Measurements from ENCODE around the gene PLP2. TPM values are rescaled to one million over a fixed set of nuclear protein-coding genes. Genes with fewer than 3 reads are reported as not detected.

The PLP2 gene
- total RNA-seq, 1 donor from 2014 or later = 12.2 TPM

DNA sequence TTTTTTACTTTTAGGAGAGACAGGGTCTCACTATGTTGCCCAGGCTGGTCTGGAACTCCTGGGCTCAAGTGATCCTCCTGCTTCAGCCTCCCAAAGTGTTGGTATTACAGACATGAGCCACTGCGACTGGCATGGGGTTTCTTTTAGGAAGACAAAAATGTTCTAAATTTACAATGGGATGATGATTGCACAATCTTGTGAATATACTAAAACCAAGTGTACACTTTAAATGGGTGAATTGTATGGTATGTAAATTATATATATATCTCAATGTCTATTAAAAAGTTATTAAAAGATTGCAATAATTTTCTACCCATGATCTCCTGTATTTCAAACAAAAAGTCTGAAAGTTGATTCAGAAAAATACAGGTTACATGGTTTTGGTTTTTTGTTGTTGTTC is 18.2 kb upstream of the PLP2 start:
- TF ChIP-seq, protein P1, sequence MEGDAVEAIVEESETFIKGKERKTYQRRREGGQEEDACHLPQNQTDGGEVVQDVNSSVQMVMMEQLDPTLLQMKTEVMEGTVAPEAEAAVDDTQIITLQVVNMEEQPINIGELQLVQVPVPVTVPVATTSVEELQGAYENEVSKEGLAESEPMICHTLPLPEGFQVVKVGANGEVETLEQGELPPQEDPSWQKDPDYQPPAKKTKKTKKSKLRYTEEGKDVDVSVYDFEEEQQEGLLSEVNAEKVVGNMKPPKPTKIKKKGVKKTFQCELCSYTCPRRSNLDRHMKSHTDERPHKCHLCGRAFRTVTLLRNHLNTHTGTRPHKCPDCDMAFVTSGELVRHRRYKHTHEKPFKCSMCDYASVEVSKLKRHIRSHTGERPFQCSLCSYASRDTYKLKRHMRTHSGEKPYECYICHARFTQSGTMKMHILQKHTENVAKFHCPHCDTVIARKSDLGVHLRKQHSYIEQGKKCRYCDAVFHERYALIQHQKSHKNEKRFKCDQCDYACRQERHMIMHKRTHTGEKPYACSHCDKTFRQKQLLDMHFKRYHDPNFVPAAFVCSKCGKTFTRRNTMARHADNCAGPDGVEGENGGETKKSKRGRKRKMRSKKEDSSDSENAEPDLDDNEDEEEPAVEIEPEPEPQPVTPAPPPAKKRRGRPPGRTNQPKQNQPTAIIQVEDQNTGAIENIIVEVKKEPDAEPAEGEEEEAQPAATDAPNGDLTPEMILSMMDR (IDR thresholded peaks at IDR 0.05; ENCODE audit: partially characterized antibody, unreplicated experiment) = no peak
- Mint-ChIP-seq H3K4me1 (ENCODE audit: low read depth, unreplicated experiment) (peaks cover 3% of the 10 kb centered on the region), H3K36me3 (ENCODE audit: unreplicated experiment) (no peaks in the 10 kb centered on the region), H3K27me3 (ENCODE audit: unreplicated experiment) (peaks cover 2% of the 10 kb centered on the region), H3K27ac (ENCODE audit: unreplicated experiment) (no peak overlapping the region), H3K4me3 (ENCODE audit: unreplicated experiment) (no peak overlapping the region), H3K9me3 (ENCODE audit: unreplicated experiment) (peaks cover 4% of the 10 kb centered on the region)
- no peak for DNase-seq

DNA sequence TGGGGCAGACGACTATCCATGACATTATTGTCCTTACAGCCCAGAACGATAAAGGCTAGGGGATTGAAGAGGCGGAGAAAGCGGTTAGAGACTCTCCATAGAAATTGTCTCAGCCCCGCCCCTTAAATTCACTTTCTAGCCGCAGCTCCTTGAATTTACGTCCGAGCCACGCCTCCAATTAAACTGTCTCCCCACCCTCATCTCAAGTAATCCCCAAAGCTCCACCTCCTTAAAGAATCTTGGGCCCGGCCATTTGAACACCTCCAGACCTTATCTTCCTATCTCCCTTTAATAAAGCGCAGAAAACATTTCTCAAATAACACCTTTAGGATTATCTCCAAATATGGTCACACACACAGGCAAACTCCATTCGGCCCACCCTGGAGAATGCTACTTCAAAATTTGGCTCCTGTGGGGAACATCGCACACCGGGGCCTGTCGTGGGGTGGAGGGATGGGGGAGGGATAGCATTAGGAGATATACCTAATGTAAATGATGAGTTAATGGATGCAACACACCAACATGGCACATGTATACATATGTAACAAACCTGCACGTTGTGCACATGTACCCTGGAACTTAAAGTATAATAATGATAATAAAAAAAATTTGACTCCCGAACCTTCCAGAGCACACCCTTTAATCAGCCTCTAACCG is 16.3 kb upstream of the PLP2 start:
- H3K27me3 Mint-ChIP-seq (ENCODE audit: unreplicated experiment) = peaks cover 6% of the 10 kb centered on the region
- H3K9me3 Mint-ChIP-seq (ENCODE audit: unreplicated experiment) = peaks cover 4% of the 10 kb centered on the region
- H3K4me3 Mint-ChIP-seq (ENCODE audit: unreplicated experiment) = peak overlapping the region; percentile 90
- H3K36me3 Mint-ChIP-seq (ENCODE audit: unreplicated experiment) = no peaks in the 10 kb centered on the region
- H3K27ac Mint-ChIP-seq (ENCODE audit: unreplicated experiment) = peak overlapping the region; percentile 96
- peaks cover 3% of the 10 kb centered on the region for H3K4me1 Mint-ChIP-seq (ENCODE audit: low read depth, unreplicated experiment)
- TF ChIP-seq, protein P1 (IDR thresholded peaks at IDR 0.05; ENCODE audit: partially characterized antibody, unreplicated experiment) = no peak
- no peak for DNase-seq

DNA sequence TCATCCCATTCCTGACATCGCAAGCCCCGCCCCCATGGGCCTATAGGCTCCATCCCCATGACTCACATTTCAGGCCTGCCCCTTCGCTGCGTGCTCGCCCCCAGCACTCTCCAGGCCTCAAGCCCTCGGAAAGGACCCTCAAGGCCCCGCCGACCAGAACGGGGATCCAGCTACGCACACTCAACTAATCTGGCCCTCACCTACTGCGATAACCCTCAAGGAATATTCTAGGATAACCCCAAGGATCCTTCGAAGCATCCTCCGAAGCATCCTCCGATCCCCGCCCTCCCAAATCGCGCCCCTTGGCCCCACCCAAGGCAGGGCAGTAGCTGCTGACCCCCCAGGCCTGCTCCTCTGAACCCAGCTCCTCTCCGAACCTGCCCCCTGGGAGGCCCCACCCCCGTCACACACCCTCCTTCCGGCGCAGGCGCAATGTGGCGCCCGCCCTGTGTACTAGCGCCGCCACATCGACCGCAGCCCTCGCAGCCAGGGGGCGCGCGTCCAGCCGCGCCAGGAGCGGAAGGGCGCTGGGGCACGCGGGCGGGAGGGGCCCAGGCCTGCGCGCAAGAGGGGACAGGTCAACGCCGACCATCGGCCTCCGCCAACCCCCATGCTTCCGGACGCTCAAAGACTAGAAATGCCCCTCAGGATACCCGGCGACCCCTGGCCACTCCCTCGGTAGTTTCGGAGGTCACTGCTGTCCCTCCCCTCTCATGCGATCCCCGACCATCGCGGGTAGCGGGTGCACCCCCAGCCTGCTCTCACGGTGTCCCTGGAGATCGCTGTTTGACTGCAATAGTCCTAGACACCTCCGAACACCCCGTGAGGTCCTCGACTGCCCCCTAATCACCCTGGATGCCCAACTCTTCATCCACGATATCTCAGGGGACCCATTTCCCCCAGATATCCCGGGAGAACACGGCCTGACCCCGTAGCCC is 15.5 kb upstream of the PLP2 start:
- peak; percentile 84 for DNase-seq
- peak overlapping the region; percentile 96 for H3K27ac Mint-ChIP-seq (ENCODE audit: unreplicated experiment)
- peaks cover 6% of the 10 kb centered on the region for H3K27me3 Mint-ChIP-seq (ENCODE audit: unreplicated experiment)
- H3K36me3 Mint-ChIP-seq (ENCODE audit: unreplicated experiment) = no peaks in the 10 kb centered on the region
- H3K4me1 Mint-ChIP-seq (ENCODE audit: low read depth, unreplicated experiment) = peaks cover 3% of the 10 kb centered on the region
- peak overlapping the region; percentile 90 for H3K4me3 Mint-ChIP-seq (ENCODE audit: unreplicated experiment)
- TF ChIP-seq, protein P1 (IDR thresholded peaks at IDR 0.05; ENCODE audit: partially characterized antibody, unreplicated experiment) = peak; percentile 67
- peaks cover 2% of the 10 kb centered on the region for H3K9me3 Mint-ChIP-seq (ENCODE audit: unreplicated experiment)

DNA sequence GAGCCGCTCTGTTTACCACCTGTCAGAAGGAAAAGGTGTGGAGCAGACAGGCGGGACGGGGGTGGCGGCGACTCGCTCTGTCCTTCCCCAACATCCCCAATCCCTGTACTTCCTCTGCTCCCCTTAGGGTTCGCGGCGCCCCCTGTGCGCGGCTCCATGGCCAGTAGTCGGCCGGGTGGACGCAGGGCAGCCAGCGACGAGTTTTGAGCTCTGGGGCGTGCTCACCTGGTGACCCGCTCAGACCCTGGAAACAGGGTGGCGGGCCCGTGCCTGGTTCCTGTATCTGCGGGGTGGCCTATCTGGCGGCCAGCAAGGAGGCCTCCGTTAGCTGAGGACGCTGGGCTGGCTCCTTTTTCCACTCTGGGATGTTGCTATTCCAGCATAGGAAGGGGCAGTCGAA is 14.5 kb upstream of the PLP2 start:
- Mint-ChIP-seq H3K4me3 (ENCODE audit: unreplicated experiment) (no peak overlapping the region), H3K9me3 (ENCODE audit: unreplicated experiment) (peaks cover 2% of the 10 kb centered on the region)

More for the DNA sequence above, 14.5 kb upstream of the PLP2 start:
- Mint-ChIP-seq H3K4me1 (ENCODE audit: low read depth, unreplicated experiment) (peaks cover 3% of the 10 kb centered on the region), H3K36me3 (ENCODE audit: unreplicated experiment) (no peaks in the 10 kb centered on the region), H3K27me3 (ENCODE audit: unreplicated experiment) (peaks cover 6% of the 10 kb centered on the region), H3K27ac (ENCODE audit: unreplicated experiment) (no peak overlapping the region)
- TF ChIP-seq, protein P1 (IDR thresholded peaks at IDR 0.05; ENCODE audit: partially characterized antibody, unreplicated experiment) = no peak
- no peak for DNase-seq

Data from glutamatergic neuron (in vitro differentiated cells).